ENCODE measurements around the gene KRT77. TPM values are rescaled to one million over a fixed set of nuclear protein-coding genes. Genes with fewer than 3 reads are reported as not detected.

KRT77 gene
- polyA plus RNA-seq, 1 of the 3 experiments (the other 2 are of a cell fraction): not detected

GRCh38 chr12:52659951-52660350, 43.4 kb downstream of the KRT77 start:
- no peaks in the 10 kb centered on the region for H4K20me1 ChIP-seq (ENCODE audit: insufficient read depth)
- H2AFZ ChIP-seq (ENCODE audit: low read depth): no peak overlapping the region
- H3K4me2 ChIP-seq: no peak overlapping the region
- H3K27ac ChIP-seq (ENCODE audit: low read depth in 2 of 2, low read length in 1 of 2): no peak overlapping the region
- H3K27me3 ChIP-seq (ENCODE audit: insufficient read depth): peaks cover 31% of the 10 kb centered on the region
- ChIA-PET CTCF (no interaction called here), POLR2A (no interaction called here)
- TF ChIP-seq USF1 (IDR thresholded peaks at IDR 0.05; ENCODE audit: borderline replicate concordance, low read depth) (no peak), RFX5 (IDR thresholded peaks at IDR 0.05; ENCODE audit: low read length) (no peak), MXI1 (IDR thresholded peaks at IDR 0.05; ENCODE audit: low read depth, low read length) (no peak), GATA2 (CRISPR knock-in tag; IDR thresholded peaks at IDR 0.05) (no peak), TAF1 (IDR thresholded peaks at IDR 0.05; ENCODE audit: borderline replicate concordance, low read depth, low read length) (no peak), TEAD4 (IDR thresholded peaks at IDR 0.05; ENCODE audit: borderline replicate concordance, insufficient read depth) (no peak), MEF2A (IDR thresholded peaks at IDR 0.05; ENCODE audit: borderline replicate concordance, low read depth) (no peak), RCOR1 (IDR thresholded peaks at IDR 0.05; ENCODE audit: low read length) (no peak), CHD2 (IDR thresholded peaks at IDR 0.05; ENCODE audit: low read length, partially characterized antibody) (no peak), SIN3A (IDR thresholded peaks at IDR 0.05; ENCODE audit: borderline replicate concordance, low read depth, low read length) (no peak), ELF1 (IDR thresholded peaks at IDR 0.05) (no peak), POLR2AphosphoS5 (IDR thresholded peaks at IDR 0.05; ENCODE audit: low read depth, low read length) (no peak), SMC3 (IDR thresholded peaks at IDR 0.05; ENCODE audit: low read depth, low read length) (no peak), NRF1 (IDR thresholded peaks at IDR 0.05; ENCODE audit: low read depth, low read length) (no peak), IRF3 (IDR thresholded peaks at IDR 0.05; ENCODE audit: low read depth, low read length) (no peak)
- TF ChIP-seq, protein P1, sequence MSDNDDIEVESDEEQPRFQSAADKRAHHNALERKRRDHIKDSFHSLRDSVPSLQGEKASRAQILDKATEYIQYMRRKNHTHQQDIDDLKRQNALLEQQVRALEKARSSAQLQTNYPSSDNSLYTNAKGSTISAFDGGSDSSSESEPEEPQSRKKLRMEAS (IDR thresholded peaks at IDR 0.05; ENCODE audit: low read depth): no peak
- TF ChIP-seq, protein P2, sequence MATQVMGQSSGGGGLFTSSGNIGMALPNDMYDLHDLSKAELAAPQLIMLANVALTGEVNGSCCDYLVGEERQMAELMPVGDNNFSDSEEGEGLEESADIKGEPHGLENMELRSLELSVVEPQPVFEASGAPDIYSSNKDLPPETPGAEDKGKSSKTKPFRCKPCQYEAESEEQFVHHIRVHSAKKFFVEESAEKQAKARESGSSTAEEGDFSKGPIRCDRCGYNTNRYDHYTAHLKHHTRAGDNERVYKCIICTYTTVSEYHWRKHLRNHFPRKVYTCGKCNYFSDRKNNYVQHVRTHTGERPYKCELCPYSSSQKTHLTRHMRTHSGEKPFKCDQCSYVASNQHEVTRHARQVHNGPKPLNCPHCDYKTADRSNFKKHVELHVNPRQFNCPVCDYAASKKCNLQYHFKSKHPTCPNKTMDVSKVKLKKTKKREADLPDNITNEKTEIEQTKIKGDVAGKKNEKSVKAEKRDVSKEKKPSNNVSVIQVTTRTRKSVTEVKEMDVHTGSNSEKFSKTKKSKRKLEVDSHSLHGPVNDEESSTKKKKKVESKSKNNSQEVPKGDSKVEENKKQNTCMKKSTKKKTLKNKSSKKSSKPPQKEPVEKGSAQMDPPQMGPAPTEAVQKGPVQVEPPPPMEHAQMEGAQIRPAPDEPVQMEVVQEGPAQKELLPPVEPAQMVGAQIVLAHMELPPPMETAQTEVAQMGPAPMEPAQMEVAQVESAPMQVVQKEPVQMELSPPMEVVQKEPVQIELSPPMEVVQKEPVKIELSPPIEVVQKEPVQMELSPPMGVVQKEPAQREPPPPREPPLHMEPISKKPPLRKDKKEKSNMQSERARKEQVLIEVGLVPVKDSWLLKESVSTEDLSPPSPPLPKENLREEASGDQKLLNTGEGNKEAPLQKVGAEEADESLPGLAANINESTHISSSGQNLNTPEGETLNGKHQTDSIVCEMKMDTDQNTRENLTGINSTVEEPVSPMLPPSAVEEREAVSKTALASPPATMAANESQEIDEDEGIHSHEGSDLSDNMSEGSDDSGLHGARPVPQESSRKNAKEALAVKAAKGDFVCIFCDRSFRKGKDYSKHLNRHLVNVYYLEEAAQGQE (IDR thresholded peaks at IDR 0.05; ENCODE audit: low read depth, low read length): no peak
- no peaks in the 10 kb centered on the region for H3K9me2 ChIP-seq
- 26% methylated on average over 4 of the region's 4 CpGs for WGBS (ENCODE audit: low lambda C conversion rate)
- no peaks in the 10 kb centered on the region for H3K36me3 ChIP-seq (replicated peaks in 1 of 2; ENCODE audit: control insufficient read depth in 1 of 2, insufficient read depth in 2 of 2, low read length in 1 of 2)
- H3K4me1 ChIP-seq (ENCODE audit: control insufficient read depth in 1 of 2, insufficient read depth in 2 of 2, low read depth in 1 of 2, low read length in 1 of 2): no peaks in the 10 kb centered on the region
- H3K4me3 ChIP-seq (ENCODE audit: low read depth in 2 of 2, low read length in 1 of 2): no peak overlapping the region
- H3K79me2 ChIP-seq (ENCODE audit: insufficient read depth): no peaks in the 10 kb centered on the region
- no peaks in the 10 kb centered on the region for H3F3A ChIP-seq (replicated peaks; ENCODE audit: insufficient read depth)
- no peak overlapping the region for H3K9ac ChIP-seq
- DNase-seq: no peak
- H3K9me3 ChIP-seq: no peaks in the 10 kb centered on the region

Data from SK-N-SH (cell line).